Activated CD4-positive, CD25-positive, alpha-beta regulatory T cell treated with anti-CD3 and anti-CD28 coated beads, Interleukin-2, amount 50 U/mL, for 72 hours (primary cell): ENCODE results near the gene HMGCS1.
"Not testable (repeated sequence)": the region's sequence is repeated elsewhere in the genome, so short reads cannot be mapped to it uniquely, and the experiment has no call there.

ENCODE experiments used
- DNase-seq: peaks from one replicate; pipeline ENCODE4 v3.0.0; 2021

Gene HMGCS1

DNA sequence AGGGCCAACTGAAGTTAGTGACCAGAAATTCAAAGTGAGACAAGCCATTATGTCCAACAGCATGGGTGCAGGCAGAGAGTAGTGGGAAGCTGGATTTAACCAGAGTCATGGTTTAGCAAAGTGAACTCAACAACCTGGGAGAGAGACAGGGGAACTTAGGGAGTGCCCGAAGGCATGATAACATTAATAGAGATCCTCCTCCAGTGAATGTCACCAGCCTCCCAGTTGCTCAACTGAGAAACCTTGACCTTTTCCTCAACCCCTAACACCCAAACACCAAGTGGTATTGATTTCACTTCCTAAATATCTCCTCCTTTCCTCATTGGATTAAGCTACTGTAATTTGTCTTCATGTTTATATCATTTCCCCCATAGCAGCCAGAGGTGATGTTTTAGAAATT lies 42.6 kb downstream of the HMGCS1 start:
- no peak for DNase-seq

- no peak for DNase-seq
Observed at GRCh38 chr5:43268188-43268820, 44.9 kb downstream of the HMGCS1 start.

DNA sequence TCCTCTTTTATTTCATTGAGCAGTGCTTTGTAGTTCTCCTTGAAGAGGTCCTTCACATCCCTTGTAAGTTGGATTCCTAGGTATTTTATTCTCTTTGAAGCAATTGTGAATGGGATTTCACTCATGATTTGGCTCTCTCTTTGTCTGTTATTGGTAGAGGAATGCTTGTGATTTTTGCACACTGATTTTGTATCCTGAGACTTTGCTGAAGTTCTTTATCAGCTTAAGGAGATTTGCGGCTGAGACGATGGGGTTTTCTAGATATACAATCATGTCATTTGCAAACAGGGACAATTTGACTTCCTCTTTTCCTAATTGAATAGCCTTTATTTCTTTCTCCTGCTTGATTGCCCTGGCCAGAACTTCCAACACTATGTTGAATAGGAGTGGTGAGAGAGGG lies 50.9 kb downstream of the HMGCS1 start:
- DNase-seq = not testable (repeated sequence)

DNA sequence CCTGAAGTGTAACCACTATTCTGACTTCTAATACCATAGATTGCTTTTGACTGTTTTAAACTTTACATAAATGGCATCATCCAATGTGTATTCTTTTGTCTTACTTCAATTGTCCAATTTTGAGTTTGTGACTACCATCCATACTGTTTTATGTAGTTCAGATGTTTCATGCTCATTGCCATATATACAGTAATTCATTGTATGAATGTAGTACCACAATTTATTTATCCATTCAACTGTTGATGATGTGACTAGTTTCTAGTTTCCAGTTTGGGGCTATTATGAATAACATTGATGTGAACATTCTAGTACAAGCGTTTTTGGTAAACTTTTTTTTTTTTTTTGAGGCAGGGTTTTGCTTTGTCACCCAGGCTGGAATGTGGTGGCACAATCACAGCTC lies 55.1 kb downstream of the HMGCS1 start:
- no peak for DNase-seq

DNA sequence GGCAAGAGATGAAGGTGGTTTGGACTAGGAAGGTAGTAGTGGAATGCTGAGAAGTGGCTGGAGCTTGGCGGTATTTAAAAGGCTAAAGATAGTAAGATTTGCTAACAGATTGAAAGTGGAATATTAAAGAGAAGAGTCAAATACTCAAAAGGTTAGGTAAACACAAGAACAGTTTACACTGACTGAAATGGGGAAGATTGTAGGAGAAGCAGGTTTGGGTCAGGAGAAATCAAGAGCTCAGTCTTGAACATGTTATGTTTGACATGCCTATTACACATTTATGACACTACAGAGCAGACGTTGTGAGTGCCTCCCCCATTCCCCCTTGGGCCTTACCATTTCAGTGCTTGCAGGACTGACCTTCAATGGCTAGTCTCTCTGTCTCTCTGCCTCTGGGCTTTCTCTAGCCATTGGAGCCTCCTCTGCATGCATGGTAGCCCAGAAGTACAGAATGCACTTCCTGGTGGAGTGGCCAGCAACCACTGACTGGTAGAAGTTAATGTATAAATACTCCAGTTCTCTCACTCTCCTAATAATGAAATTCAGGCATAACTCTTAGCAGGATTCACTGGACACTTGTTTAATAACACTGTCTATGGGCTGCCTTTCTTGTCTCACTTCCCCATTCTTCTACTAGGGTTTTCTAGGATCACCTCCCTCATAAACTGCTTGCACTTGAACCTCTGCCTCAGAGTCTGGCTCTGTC lies 56.8 kb downstream of the HMGCS1 start:
- DNase-seq = no peak

DNA sequence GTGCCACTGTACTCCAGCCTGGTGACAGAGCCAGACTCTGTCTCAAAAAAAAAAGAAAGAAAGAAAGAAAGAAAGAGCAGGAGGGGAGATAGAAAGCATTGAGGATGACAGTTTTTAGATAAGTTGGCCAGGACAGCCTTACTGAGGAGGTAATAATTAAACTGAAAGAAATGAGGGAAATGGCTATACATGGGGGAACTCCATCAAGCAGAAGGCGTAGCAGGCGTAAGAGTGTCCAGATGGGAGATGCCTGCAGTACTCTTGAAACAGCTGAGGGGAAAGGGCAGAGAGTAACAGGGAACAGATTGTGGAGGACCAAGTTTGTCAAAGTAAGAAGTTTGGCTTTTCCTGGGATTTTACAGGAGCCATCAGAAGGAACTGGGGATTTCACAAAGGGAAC lies 57.5 kb downstream of the HMGCS1 start:
- no peak for DNase-seq

DNA sequence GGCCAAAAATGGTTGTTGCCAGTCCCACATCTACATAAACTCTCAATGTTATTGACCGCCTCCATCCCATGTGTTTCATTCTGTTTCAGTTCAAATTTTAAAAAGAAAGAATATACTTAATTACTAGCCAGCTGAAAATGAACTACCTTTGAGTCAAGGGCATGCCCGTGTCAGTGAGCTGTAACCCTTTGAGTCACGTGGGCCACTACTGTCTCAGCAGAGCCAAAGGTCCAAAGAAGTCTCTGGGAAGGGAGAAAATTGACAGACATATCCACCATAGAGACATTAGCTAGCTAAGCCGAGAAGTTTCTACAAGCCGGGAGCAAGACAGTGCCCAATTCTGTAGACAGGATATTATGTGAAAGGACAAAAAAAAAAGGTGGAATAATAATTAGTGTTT lies 61.5 kb downstream of the HMGCS1 start:
- no peak for DNase-seq

DNA sequence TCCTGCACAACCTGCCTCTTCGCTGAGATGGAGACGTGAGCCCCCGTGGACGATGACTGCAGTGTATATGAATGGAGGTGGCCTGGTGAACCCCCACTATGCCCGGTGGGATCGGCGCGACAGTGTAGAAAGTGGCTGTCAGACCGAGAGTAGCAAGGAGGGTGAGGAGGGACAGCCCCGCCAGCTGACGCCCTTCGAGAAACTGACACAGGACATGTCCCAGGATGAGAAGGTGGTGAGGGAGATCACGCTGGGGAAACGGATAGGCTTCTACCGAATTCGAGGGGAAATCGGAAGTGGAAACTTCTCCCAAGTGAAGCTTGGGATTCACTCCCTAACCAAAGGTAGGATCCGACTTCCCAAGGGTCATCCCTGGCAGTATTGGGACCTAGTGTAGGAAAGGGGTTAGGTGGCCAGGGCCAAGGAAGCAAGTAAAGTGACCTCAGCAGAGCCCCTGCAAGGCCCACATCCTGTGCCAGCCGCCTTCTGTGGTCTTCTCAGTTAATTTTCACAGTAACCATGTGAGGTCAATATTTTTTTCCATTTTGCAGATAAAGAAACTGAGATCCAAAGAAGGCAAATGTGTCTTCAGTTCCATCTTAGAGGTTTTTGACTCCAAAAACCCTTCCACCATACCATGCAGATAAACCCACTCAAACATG lies 67.4 kb downstream of the HMGCS1 start:
- no peak for DNase-seq

DNA sequence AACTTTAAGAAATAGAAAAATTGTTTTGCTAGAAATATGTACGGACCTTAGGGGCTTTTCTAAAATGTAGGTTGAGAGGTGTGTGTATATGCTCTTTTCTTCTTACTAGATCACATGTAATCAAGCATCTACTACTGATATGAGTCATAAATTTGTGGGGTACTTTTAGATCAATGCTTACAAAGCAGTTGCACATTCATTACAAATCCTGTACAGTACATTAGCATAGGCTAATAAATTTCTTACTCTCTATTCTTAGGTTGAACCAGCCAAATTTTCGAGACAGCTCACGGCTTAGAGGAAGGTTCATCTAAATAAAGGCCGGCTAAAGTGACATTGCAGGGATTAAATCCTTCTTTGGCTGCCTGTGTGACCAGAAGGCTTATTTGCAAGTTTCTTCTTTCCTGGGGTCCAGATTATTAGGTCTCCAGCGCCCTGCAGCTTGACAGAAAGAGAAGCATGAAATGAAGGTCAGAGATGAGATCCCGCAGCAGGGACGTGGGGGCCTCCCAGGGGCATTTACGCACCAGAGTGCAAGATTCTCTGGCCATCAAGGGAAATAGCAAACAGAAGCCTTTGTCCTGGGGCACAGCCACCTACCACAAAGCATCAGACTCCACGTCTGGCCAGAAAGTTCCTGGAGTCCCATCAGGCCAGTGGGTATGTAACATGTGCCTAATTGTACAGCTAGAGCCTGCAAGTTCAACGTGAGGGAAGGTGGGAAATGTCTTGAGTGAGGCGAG lies 68.2 kb downstream of the HMGCS1 start:
- no peak for DNase-seq

GRCh38 chr5:43243270-43243669 lies 69.9 kb downstream of the HMGCS1 start:
- no peak for DNase-seq

DNA sequence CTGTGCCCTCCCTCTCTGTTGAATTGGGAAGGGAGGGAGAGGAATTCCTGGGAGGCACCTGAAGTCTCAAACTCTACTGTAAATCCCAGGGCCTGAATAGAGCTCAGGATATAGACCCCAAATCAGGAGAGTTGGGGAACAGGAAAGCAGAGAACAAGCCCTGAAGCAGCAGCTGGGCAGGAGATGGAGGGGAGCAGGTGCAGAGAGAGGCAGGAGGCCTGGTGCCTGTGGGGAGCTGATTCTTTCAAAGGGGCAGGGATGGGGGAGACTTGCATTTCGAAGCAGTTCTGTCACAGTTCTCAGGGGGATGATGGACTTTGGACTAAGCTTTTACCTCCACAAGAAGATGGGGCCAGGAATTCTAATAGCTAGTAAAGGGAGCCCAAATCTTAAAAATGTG lies 71.0 kb downstream of the HMGCS1 start:
- DNase-seq = no peak
